C1 segment of cervical spinal cord (tissue), 14 donors: ENCODE data around the gene ZDHHC14.
"Not testable (repeated sequence)": the region's sequence is repeated elsewhere in the genome, so short reads cannot be mapped to it uniquely, and the experiment has no call there.

ENCODE experiments used
- DNase-seq, 14 donors: peaks; one replicate each; lab custom pipeline; 2025; lab: John Stamatoyannopoulos, UW

ZDHHC14 gene

DNA sequence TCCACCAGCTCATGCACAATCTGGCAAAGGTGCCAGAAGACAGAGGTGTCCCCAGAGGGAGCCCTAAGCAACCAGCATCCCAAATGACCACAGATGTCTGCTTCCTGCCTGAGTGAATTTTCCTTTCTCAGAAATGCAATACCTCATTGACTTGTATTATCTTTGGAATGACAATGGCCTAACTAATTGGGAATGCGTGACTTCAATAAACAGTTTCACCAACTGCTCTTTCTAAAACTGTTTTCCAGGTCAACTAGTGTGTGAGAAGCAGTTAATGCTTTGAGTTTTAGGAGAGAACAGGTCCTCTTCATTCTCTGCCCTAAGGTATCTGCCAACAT is 333.1 kb downstream of the ZDHHC14 start:
- no peak for DNase-seq

DNA sequence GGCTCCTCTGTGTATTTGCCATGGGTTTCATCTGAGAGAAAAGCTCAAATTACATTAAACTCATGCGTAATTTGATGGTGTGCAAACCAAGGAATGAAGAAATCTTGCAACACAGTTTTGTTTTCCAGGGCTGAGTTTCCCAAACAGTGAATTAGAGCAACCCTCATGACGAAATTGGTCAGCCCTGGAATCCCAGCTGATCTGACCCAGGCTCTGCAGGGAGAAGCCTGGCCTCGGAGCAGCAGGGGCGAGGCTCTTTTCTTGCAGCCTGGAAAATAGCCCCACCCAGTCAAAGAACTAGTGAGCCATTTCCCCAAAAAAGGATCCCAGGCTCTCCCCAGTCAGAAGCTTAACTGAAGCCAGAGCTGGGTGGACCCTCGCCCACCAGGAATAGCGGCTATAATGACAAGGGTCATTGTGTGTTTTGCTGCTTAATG is 334.8 kb downstream of the ZDHHC14 start:
- no peak for DNase-seq

DNA sequence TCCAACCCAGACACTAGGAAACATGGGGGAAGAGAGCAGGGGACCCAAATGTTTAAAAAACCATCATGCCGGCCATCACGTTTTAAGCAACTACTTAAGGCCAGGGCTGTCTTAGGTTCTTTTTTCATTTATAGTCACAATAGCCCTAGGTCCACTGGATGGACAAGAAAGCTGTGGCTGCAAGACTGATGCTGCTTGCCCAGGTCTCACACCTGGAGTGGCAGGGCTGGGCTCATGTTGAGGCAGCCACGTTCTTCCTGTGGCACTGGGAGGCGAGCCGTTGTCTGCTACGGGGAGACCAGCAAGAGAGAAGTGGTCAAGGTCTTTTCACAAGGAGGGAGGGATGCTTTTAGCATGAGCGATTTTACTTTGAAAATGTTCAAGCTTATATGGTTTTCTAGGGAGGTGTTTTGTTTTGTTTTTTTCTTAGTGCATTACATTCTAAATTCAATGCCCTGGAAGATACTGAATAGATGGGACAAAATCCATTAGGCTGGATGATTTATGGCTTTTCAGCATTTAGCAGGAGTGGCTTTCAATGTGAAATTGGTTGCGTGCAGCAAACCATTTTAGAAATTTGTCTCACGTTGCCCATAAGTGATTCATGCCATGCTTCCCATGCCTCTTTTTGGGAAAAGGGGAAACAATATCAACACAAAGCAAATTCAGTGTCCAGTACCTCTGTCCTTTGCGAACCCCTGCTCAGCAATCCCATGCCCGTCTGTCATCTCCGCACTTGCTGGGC is 335.4 kb downstream of the ZDHHC14 start:
- no peak for DNase-seq

DNA sequence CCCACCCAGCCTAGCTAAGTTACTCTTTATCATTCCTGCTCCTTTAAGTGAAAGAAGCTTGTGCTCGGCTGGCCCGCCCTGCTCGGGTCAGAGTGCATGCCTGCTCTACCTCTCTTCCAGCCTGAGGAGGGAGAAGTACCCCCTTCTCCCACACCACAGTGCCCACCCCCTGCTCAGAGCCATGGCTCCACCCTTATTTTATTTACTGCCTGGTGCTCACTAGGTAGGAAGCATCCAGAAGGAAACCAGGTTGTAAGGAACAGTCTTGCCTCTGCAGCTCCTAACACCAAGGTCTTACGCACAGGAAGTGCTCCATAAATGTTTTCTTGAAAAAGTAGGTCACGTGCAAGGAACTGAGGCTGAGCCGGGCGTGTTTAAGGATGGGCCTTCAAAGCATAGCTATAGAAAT is 336.4 kb downstream of the ZDHHC14 start:
- DNase-seq: no peak

DNA sequence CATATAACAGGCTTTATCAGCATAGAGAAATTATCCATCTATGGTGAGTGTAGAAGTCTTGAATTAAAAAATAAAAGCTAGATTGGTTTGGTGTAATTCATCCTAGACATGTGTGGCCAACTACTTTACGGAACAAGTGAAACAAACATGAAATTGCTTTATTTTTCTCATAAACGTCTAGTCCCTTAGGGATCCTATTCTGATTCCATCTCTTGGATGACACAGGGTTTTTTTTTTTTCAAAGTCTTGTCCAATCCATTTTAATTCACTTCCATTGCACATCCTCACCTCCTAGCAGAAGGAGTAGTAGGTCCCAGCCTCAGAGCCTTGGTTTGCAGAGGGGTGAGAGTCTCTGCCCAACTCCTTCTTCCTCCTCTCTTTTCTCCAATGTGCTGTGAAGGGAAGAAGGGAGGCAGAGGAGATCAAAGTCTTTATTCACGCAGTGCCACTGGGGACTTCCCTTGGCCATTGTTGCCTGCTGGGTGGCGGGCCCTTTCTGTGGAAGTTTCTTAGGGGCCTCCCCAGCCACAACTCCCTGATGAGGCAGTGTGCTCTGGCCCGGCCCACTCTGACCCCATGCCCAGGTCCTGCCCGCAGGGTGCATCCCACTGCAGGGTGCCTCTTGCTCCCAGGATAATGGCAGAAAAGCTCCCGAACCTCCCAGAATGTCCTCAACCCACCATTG is 337.7 kb downstream of the ZDHHC14 start:
- no peak for DNase-seq

DNA sequence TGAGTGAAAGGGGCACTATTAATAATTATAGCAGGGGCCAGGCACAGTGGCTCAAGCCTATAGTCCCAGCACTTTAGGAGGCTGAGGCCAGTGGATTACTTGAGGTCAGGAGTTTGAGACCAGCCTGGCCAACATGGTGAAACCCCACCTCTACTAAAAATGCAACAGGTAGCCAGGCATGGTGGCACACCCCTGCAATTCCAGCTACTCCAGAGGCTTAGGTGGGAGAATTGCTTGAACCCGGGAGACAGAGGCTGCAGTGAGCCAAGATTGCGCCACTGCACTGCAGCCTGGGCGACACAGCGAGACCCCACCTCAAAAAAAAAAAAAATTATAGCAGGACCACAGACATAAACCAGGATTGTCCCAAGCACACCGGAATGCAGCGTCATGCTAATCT is 340.0 kb downstream of the ZDHHC14 start:
- not testable (repeated sequence) for DNase-seq

DNA sequence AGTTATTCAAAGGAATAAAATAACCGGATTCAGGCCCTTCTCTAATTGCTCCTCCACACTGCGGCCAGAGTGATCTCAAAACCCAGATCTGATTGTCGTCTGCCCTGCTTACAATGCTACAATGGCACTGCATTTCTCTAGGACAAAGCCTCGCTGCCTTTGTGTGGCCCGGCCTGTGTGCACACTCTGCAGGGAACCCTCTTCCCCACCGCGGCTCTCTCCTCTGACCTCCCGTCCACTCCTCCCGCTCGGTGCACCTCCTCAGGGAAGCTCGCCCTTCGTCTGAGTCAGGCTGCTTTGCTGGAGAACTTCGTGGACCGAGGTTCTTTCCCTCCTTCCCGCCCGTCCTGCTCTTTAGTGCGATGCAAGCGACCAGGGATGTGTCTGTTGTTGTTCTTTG is 340.4 kb downstream of the ZDHHC14 start:
- DNase-seq: no peak

DNA sequence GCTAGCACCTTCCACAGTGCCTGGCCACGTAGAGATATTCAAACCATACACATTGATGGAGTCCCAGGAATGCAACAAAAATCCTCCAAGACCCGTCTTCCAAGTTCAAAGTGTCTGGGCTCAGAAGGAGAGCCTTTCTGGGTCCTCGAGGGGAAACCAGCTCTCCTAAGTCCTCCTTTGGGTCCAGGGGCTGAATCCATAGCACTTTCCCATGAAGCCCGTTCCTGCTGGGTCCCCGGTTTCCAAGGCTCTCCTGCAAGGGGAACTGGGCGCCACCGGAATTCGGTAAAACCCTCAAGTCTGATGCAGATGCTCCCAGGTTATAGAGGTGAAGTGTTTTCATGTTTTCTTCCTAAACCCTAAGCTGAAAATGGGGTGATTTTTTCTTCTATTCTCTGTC is 340.8 kb downstream of the ZDHHC14 start:
- no peak for DNase-seq

DNA sequence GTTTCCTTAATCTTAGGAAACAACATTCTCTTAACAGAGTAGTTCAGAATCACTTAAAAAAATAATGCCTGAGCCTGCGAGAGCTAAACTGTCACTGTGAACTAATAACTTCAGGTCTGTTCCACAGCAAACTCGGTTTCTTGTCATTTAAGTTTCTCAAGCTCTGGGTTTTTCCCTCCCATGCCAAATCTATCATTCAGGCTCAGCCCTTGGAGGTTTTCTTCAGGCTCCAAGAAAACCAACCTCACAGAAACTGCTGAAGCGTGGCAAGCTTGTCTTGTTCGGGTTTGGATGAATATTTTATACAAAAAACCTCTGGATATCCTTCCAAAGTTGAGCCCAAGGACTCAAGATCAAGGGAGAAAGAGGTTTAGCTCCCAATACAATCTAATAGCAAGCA is 342.4 kb downstream of the ZDHHC14 start:
- no peak for DNase-seq

DNA sequence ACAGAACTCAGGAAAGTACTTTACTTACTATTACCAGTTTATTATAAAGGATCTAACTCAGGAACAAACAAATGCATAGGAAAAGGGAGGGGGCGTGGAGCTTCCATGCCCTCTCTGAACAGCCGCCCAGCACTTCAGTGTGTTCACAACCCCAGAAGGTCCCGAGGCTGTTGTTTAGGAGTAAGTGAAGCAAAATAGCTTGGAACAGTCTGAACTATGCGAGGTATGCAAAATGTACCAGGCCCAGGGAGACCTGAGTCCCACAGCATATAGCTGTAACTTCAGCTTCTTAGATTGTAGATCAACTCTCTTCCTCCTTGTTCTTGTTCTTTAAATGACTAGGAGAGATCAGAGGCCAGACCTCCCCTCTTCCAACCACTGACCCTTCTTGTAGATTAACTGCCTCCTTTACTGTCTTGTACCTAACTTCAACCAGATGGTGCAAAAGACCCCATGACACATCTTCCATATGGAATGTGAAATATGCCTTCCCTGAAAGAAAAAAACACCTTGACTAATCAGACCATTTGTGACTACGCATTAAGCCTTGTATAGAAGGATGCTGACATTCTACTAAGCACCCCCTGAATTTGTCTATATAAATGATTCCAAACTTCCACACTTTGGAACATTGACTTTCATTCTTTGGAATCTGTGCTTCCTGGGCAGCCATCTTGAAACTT is 343.3 kb downstream of the ZDHHC14 start:
- no peak for DNase-seq

DNA sequence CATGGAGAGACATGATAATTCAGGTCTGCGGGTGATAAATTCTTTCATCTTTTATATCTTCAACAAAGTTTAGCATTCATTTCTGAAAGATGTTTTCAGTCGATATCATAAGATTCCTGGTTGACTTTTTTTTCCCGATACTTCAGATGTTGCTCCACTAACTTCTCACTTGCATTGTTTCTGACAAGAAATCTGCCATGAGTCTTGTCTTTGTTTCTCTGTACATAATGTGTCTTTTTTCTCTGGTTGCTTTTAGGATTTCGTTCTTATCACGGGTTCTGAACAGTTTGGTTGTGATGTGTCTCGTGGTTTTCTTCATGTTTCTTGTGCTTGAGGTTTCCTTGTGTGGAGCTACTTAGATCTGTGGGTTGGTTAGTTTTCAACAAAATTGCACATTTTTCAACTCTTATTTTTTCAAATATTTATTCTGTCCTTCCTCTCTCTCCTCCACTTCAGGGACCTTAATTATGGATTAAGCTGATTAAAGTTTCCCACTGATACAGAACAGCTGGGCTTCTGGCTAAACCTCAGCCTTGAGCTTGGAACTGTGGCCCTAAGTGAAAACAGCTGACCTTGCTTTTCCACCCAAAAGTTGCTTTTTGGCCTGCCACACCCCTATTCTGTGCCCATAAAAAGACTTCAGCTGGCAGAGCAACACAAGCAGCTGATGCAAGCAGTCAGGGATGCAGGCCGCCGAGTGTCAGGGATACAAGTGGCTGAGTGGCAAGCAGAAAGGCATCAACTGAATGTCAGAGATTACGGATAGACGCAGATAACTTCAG is 344.2 kb downstream of the ZDHHC14 start:
- no peak for DNase-seq

DNA sequence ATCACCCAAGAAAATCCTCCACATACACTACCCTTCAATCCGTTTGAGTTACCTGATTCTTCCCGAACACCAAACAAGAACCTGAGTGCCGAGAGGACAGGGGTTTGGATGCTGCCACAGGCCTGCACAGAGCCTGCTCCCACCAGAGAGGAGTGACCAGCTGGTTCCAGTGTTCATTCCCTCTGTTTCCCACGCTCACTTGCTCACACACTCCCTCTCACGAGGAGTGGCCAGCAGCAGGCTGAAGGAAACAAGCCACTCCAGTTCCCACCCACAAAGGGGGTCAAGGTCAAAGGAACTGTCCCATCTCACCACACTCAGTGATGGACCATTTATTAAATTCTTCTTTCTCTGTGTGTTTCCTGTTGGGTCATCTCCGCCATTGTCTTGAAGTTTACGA is 344.8 kb downstream of the ZDHHC14 start:
- DNase-seq: no peak

DNA sequence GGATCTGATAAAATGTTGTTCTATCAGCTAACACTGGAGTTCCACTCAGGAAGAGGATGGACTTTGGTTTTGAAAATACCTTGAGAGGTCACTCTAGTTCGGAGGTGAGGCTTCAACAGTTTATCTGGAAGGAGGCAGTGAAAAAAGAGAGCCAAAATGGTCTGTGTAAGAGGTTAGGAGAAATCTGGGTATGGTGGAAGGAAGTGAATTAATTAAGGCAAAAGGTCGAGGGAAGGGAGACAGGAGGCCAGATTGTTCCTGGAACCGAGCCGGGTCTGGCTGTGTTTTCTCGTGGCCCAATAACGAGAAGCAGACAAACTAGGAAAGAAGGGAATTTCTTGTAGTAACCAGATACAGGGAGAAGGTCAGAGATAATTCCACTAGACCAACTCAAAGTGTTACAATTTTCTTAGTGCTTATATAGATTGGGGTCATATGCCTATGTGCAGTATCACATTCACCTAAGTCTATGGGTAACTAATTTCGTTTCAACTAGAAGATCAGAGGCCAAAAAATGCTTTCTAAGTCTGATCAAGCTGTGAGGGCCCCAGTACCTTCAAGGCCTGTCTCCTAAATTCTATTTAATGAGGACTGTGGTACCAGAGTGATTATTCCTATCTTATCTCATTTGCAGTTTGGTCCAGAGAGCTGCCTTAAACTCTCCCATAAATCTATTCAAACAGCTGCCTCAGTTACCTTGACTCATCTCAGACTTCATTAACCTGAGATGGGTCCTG is 346.1 kb downstream of the ZDHHC14 start:
- DNase-seq: peak in 1 of 14 donors; percentile 2
